HG03159 (cell line): ENCODE measurements around the gene SH3BGRL.

Experiments
- ATAC-seq: cut with Tn5 transposase; IDR thresholded peaks from one replicate; pipeline ENCODE4 v1.9.1; 2021; ENCODE audit warnings: mild to moderate bottlenecking, moderate library complexity; ENCODE audit not compliant: unreplicated experiment

SH3BGRL gene

DNA sequence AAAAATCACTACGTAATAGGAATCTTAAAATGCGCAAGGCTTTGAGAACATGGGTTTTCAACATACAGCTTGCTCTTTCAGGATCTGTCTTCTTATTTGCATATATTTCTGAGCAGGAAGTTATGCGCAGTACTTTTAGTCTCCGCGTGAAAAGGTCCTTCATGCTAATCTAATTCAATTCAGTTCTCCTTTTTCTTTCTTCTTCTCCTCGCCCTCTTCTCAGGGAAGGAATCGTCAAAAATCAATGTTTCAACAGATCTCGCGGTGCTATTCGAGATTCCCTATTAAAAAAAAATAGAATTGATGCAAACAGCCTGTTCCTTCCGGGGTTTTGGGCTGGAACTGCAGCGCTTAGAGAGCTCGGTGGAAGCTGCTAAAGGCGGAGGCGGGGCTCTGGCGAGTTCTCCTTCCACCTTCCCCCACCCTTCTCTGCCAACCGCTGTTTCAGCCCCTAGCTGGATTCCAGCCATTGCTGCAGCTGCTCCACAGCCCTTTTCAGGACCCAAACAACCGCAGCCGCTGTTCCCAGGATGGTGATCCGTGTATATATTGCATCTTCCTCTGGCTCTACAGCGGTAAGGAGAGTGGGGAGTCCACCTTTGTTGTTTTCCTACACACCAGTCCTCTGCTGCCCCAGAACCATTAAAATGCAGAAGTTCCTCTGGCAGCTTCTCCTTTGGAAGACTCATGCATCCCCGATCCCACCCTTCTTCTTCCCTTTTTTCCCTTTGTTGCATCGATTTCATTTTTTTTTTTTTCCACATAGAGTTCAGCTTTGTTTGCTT is at the start of gene SH3BGRL, which contains the start of gene HMGN5:
Gene SH3BGRL (plus strand): TSS at position 432 of the 785 bp plus-strand sequence. CDS start 99 bp downstream, at position 531.
Gene HMGN5 (minus strand): TSS at position 243 of the 785 bp plus-strand sequence. CDS start 80,364 bp downstream, outside the sequence.
- peak; percentile 94 for ATAC-seq

DNA sequence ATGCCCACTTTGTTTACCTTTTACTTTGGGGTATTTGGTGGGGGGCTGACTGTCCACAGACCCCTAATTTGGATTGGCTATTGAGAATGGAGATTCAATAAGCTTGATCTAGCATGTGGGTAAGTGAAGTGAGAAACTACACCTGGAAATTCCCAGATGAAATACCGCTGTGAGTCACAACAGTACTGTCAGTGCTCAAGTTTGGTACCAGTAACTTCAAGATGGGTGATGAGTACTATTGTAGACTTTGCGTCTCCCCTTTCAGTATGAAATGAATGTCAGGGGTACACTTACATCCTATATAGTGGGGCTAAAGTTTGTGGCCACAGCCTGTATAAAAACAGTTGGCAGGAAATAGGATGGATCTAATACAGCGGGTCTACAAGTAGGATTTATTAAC is 33.5 kb upstream of the SH3BGRL start:
- no peak for ATAC-seq

DNA sequence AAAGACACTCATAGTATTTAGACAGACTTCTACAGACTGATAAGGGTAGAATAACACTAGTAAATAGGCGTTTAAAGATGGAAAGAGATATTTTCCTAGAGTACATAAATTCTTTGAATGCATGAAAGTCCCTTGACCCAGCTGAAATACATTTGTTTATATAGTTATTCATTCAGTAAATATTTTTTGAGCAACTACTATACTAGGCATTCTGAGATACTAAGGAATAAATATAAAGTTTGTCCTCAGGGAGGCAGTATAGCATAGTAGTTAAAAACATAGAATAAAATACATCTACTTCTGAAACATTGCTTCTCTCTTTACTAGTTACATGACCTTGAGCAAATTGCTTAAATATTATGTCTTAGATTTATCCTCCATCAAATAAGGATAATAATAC is 27.6 kb upstream of the SH3BGRL start:
- ATAC-seq = peak; percentile 61

DNA sequence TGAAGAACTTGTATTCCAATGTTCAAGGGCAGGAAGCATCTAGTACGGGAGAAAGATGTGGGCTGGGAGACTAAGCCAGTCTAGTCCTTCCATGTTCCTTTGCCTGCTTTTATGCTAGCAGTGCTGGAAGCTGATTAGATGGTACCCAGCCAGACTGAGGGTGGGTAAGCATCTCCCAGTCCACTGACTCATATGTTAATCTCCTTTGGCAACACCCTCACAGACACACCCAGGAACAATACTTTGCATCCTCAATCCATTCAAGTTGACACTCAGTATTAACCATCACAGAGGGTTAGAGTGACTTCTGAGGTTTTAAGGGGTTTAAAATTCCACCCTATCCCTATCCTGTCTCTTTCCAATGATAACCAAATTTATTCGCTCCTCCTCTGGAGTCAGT is 6.6 kb upstream of the SH3BGRL start:
- no peak for ATAC-seq

DNA sequence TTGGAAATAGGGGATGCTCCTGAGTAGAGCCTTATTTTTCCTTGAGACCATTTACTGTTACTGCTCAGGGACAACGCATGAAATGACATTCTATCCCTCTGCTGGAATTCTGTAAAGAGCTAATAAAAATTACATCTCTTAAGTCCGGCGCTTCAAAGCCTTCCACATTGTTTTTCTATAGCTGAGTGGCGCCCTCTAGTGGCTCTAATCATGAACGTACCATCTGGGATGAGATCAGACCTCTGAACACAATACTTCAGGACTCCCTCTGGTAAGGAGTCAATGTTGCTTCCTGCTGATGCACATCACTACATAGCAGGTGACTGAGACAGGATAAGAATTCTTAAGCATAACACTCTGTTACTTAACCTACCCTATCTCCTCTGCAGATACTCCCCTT is 6.2 kb upstream of the SH3BGRL start:
- ATAC-seq = peak; percentile 98

DNA sequence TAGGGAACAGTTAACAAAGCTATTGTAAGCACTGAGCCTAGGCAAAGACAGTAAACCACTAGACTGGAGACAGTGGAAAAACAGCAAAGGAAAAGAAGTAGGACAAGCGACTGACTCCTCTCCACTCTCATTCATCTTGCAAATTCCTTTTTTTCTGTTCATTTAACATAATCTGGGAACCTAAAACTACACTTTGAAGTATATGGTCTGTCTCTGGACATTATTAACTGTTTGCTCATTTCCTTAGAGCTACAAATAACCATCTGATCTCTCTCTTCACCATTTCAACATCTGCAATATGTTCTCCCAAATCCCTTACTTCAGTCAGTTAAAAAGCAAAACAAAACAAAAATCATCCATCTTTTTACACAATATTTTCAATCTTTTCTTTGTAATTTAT is 831 bp upstream of the SH3BGRL start:
- ATAC-seq = no peak

DNA sequence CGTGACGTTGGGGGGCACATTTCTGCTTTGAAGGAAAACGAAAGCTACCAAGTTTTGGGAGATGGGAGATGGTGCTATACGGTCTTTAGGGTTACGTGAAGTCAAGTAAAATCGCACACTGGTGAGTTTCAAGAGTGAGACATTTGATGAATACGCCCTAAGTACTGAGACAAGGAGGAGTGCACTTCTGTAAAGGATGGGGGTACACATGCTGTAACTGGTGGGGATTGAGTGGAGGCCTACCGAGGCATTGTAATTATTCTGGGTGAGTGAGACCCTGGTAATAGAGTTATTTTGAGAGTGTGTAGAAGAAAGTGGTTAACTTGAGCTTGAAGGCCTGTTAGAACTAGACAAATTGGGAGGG is 536 bp downstream of the SH3BGRL start:
- no peak for ATAC-seq

DNA sequence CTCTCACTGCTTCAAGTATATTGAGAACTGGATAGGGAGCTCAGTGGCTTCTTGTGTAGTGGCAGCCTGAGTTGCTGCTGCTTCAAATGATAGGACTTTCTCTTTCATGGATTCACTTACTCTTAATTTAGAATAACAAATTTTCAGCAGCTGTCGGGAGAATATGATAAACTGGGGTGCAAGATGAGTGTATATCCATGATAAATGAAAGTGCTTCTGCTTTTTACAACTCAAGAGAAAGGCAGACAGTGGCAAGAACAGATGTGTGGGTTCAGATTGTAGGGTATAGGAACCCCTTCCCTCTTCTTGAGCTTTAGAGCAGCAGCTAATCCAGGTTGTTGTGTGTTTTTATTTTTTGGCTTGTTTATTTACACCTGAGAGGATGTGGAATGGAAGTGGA is 1.0 kb downstream of the SH3BGRL start:
- no peak for ATAC-seq

DNA sequence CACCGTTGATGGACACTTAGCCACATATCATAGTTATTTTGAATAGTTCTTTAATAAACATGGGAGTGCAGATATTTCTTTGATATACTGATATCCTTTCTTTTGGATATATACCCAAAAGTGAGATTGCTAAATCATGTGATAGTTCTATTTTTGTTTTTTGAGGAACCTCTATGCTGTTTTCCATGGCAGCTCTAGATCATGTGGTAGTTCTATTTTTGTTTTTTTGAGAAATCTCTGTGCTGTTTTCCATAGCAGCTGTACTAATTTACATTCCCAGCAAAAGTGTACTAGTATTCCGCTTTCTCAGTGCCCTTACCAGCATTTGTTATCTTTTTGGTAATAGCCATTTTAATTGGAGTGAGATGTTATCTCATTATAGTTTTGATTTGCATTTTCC is 3.6 kb downstream of the SH3BGRL start:
- ATAC-seq = no peak

DNA sequence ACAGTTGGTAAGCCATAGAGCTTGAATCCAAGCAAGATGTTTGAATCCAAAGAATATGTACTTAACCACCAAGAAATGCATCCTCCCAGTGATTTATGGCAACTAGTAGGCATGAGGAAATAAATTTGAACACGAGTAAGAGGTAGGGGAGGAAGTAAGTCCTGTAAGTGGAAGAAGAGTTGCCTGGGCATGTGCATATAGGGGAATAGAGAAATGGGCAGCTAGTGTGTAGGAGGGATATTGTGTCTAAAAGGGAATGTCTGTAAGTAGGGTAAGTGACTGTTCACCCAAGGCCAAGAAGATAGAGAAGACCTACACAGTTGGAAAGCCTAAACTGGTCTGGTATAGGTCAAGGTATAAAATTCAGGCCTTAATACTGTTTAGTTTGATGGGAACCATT is 4.6 kb downstream of the SH3BGRL start:
- no peak for ATAC-seq

DNA sequence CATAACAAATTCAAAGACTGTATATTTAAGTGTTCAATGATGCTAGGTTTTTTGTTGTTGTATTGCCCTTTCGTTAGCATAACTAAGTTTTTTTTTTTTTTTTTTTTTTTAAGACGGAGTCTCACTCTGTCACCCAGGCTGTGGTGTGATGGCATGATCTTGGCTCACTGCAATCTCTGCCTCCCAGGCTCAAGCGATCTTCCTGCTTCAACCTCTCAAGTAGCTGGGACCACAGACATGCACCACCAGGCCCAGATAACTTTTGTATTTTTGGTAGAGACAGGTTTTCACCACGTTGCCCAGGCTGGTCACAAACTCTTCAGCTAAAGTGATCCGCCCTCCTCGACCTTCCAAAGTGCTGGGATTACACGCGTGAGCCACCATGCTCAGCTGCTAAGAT is 7.0 kb downstream of the SH3BGRL start:
- ATAC-seq = no peak

DNA sequence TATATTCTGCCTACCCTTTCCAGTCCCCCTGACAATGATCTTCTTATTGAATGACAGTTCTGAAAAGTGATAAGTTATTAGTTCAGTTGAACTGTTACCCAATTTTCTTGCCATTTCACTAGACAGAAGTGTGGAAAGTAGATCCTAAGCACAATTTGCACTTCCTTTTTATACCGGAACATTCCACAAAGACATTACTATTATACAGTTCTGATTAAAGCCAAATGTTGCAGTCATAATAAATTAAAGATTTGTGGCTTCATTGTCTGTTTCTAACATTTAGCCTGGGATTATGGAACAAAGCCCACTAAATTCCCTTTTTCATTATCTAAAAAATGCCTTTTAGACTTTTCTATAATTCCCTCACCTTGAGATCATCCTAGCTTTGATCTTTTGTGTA is 13.8 kb downstream of the SH3BGRL start:
- no peak for ATAC-seq

DNA sequence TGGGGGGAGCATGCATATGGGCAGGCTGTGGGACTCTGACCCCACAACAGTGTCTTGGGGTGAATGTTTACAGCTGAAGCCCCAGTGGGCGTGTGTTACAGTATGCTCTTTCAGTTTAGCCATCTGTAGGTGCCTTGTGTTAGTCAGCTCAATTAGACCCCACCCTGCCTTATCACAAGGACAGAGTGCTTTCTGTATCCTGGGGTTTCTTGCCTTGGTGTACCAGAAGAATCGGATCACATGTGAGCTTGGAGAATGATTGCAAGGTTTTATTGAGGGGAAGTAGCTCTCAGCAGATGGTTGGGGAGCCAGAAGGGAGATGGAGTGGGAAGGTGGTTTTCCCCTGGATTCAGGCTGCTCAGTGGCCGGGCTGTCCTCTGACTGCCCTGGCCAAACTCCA is 27.3 kb downstream of the SH3BGRL start:
- ATAC-seq = no peak

DNA sequence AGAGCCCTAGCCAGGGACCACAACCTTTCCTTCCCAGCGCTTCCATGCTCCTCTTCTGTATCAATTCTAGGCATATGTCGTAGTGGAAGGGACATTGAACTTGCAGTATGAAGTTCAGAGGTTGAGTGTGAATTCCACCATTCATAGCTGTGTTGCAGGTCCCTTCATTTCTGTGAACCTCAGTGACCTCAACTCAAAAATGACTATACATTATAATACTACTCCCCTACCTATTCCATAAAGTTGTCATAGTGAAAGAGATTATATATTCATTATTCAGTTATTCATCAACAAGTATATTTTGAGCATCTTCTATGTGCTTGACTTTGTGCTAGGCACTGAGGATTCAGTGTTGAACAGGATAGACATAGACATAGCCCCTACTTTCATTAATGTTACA is 28.0 kb downstream of the SH3BGRL start:
- no peak for ATAC-seq

DNA sequence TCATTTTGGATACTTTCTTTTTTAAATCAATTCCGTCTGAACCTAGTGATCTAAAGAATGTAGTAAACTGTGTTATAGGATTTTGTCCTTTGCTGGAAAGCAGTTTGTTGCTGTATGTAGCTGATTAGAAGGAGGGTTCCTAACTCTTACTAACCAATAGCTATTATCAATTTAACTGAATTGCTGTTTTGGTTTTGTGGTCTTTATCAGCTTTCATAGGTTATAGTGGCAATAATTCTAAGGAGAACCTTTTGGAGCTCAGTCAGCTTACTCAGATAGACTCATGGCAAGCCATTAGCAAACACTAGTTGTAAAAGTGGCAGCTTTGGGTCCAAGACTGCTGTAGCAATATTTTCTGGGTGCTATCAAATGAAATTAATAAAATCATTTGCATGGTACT is 29.6 kb downstream of the SH3BGRL start:
- no peak for ATAC-seq

DNA sequence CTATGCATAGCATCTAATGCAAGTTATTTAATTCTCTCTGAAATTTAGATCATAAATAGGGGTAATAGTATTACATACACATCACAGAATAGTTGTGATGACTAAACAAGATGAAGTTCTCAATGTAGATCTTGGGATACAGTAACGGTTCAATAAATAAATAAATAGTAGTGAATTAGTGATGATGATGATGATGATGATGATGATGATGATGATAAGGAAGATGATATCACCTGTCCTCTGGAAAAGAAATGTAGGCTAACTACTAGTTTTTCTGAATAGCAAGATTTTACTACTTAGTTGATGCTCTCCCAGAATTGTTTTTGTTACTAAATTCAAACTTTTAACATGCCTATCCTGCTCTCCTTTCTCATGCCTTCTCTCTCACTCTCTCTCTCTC is 30.3 kb downstream of the SH3BGRL start:
- no peak for ATAC-seq

DNA sequence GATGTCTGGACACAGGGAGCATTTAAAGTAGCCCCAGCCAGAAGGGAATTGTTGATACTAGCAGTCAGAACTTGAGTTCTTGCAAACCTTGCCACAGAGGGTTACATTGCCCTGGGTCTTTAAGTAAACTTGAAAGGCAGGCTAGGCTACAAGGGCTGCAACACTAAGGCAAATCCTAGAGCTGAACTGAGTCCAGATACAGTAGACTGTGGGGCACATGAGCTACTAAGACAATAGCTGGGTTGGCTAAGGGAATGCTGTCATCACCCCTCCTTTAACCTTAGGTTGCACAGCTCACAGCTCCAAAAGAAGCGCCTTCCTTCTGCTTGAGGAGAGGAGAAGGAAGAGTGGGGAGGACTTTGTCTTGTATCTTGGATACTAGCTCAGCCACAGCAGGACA is 35.6 kb downstream of the SH3BGRL start:
- ATAC-seq = no peak

DNA sequence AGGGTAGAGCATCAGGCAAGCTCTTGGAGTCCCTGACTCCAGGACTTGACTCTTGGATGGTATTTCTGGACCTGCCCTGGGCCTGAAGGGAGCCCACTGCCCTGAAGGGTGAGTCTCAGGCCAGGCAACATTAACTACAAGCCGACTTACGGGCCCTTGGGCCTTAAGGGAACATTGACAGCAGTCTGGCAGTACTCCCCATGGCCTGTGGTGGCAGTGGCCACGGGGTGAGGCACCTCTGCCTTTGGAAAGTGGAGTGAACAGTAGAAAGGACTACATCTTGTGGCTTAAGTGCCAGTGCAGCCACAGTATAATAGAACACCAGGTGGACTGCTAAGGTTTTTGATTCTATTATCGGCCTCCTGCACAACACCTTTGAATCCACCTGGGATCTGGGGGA is 36.3 kb downstream of the SH3BGRL start:
- no peak for ATAC-seq

DNA sequence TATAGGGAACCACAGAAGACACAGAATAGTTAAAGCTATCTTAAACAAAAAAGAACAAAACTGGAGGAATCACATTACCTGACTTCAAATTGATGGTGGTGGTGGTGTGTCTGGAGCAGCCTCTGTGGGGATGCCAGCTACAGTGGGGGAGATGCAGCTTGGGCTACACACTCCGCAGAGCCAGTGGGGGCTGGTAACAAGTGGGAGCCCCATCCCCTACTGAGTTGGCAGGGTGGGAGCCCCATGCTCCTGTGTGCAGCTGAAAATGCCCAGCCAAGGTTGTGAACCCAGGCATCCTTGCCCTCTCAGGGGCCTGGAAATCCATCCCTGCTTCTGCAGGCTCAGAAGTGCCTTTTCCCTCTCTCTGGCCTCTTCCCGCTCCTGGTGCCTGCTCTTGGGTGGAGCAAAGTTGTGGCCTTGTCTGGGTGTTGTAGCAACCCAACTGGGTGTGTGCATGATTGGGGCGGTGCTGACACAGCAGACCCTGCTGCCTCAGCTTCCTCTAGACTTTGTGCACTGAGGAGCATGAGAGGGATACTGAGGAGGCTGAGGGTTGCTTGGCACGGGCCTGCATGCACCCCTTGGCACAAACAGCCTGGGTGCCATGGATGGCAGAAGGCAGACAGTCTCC is 38.9 kb downstream of the SH3BGRL start:
- no peak for ATAC-seq

DNA sequence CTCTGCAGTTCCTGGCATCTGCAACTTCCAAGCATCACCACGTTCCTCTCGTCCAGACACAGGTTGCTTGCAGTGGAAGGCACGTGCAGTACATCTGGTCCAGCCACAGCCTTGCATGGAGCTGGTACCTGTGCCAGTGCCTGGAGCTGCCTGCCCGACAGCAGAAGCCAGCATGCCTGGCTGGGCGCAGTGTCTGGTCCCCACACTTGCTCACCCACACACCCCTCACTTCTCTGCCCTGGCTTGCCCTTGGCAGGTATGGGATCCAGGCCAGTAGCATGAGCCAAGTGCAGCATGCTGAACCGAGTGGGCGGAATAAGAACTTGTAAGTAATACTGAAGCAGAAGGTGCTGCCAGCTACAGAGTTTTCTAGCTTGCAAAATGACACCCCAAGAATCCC is 39.9 kb downstream of the SH3BGRL start:
- ATAC-seq = no peak

DNA sequence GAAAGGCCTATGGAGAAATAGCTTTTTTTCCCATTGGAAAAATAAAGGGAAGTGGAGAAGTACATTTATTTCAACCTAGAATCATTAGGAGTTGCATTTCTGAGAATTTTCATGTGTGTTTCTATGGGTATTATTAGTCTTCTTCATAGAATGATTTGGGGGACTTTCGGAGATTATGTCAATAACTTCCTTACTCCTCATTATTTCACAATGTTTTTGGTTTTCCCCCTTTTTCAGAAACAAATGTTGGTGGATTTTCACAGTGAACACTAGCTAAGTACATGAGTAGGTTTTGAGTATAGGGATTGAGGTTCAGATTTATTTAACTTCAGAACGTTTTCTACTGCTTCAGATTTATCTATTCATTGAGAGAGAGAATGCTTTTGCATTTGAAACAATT is 54.0 kb downstream of the SH3BGRL start:
- no peak for ATAC-seq

DNA sequence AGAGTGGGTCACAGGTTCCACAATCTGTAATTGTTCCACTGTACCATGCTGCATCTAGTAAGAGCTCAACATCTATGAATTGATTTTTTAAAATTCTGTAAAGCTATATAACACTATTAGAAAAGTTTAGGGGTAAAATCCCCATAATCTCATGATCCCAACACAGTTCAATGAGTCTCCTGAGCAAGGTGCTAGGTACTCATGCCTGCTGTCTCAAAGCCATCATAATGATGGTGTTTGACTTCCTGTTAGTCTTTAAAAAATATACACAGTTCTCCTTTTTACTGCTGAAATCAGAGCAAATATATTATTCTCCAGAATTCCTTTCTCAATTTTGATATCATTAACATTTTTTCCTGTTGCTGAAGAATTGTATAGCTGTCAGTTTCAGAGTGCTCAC is 55.9 kb downstream of the SH3BGRL start:
- ATAC-seq = no peak
